ENCODE results near the gene PRKACG. TPM values are rescaled to one million over a fixed set of nuclear protein-coding genes. Genes with fewer than 3 reads are reported as not detected.

Gene PRKACG
- total and polyA plus RNA-seq, 2 of the 8 experiments (the other 6 are each of a cell fraction or from before 2014, with no cell fraction given): not detected

DNA sequence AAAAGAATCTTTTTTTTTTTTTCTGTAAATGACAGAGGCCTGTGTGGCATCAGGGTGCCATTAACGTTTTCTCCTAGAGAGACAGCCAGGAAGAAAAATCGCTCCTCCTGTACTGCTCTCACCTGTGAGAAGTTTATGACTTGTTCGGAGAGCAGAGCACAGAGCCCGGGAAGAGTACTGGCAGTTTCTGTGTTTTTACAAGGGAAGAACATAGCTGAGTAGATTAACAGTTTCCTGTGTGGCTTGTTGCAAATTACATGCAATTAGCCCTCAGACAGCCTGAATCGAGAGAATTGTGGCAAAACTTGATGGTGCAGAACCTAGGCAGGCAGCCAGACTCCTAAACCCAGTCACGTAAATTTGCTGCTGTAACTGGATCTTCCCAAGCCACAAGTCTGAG lies 32.1 kb downstream of the PRKACG start:
- no peaks in the 10 kb centered on the region for H3K27me3 ChIP-seq (replicated peaks in 1 of 4; ENCODE audit: control insufficient read depth in 3 of 4, extremely low read depth in 1 of 4, insufficient read depth in 3 of 4, low read length in 3 of 4)
- no peak overlapping the region for H4K91ac ChIP-seq (replicated peaks; ENCODE audit: insufficient read length, low read length)
- H2AK5ac ChIP-seq (ENCODE audit: low read depth, low read length): no peak overlapping the region
- FAIRE-seq (peak; percentile 24), DNase-seq (ENCODE audit: low read depth in 1 of 2, low spot score in 2 of 2) (no peak)
- no peak overlapping the region; the same call in 1 of the 2 replicates for H2BK5ac ChIP-seq (ENCODE audit: low read depth, low read length)
- no peaks in the 10 kb centered on the region for H4K20me1 ChIP-seq (replicated peaks in 1 of 2; ENCODE audit: control insufficient read depth in 1 of 2, insufficient read depth in 2 of 2, low read length in 2 of 2)
- TF ChIP-seq, protein P1, sequence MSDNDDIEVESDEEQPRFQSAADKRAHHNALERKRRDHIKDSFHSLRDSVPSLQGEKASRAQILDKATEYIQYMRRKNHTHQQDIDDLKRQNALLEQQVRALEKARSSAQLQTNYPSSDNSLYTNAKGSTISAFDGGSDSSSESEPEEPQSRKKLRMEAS (IDR thresholded peaks at IDR 0.05): no peak
- no peak for TF ChIP-seq TAF7 (optimal IDR thresholded peaks at IDR 0.05; ENCODE audit: borderline replicate concordance, low read depth, low read length)
- no peak for TF ChIP-seq TAF1 (IDR thresholded peaks at IDR 0.05; ENCODE audit: low read depth, low read length)
- no peak for TF ChIP-seq BCL11A (IDR thresholded peaks at IDR 0.05; ENCODE audit: low read depth in 2 of 2, low read length in 2 of 2)
- TF ChIP-seq, protein P2, sequence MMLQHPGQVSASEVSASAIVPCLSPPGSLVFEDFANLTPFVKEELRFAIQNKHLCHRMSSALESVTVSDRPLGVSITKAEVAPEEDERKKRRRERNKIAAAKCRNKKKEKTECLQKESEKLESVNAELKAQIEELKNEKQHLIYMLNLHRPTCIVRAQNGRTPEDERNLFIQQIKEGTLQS (IDR thresholded peaks at IDR 0.05; ENCODE audit: insufficient read depth, low read depth, low read length): no peak
- no peak for TF ChIP-seq JUND (IDR thresholded peaks at IDR 0.05; ENCODE audit: low read length)
- ChIA-PET CTCF (ENCODE audit: partially characterized antibody) (interaction anchor here (0.6 to 0.8 kb wide), 2 partner anchors 41 to 422 kb away, joined by 3 read pairs; no protein-coding TSS in a partner anchor), POLR2A (ENCODE audit: partially characterized antibody) (interaction anchor here (0.6 kb wide), 1 partner anchor 147 kb away, joined by 6 read pairs; no protein-coding TSS in a partner anchor)
- H3K56ac ChIP-seq (replicated peaks; ENCODE audit: insufficient read length, low read depth, low read length): no peak overlapping the region
- H2BK15ac ChIP-seq (ENCODE audit: low read length): no peak overlapping the region
- H3K9me3 ChIP-seq (ENCODE audit: insufficient read depth in 2 of 2, low read depth in 1 of 2, low read length in 1 of 2): peaks cover under 1 to 3% of the 10 kb centered on the region in 2 experiments; a peak in 3 of 4 replicates
- H3K27ac ChIP-seq (ENCODE audit: low read depth, low read length): no peak overlapping the region
- peak overlapping the region; percentile 13 for H2BK120ac ChIP-seq (replicated peaks; ENCODE audit: low read depth, low read length)
- no peaks in the 10 kb centered on the region for H3K36me3 ChIP-seq (ENCODE audit: control insufficient read depth in 2 of 4, insufficient read depth in 4 of 4, low read length in 3 of 4)
- H2BK12ac ChIP-seq (ENCODE audit: low read depth, low read length): 0 out of 2 replicates have a peak overlapping the region, but pooled peaks have one; percentile 4
- H3K79me1 ChIP-seq (ENCODE audit: low read depth, low read length): no peaks in the 10 kb centered on the region
- H2BK20ac ChIP-seq (ENCODE audit: low read length): no peak overlapping the region
- peaks cover 3 to 12% (median 4%) of the 10 kb centered on the region in 4 experiments; a peak in 6 of 7 replicates for H3K4me1 ChIP-seq (replicated peaks in 1 of 4; ENCODE audit: control insufficient read depth in 3 of 4, insufficient read depth in 4 of 4, low read length in 3 of 4)
- H3K4me3 ChIP-seq (ENCODE audit: extremely low read depth in 1 of 4, insufficient read depth in 2 of 4, low read depth in 3 of 4, low read length in 4 of 4): no peak overlapping the region
- H3K23me2 ChIP-seq (ENCODE audit: low read depth, low read length): no peaks in the 10 kb centered on the region
- H3K4me2 ChIP-seq (ENCODE audit: insufficient read depth in 1 of 2, low read depth in 2 of 2, low read length in 2 of 2): no peak overlapping the region
- H3K9ac ChIP-seq (replicated peaks in 1 of 4; ENCODE audit: extremely low read depth in 1 of 4, low read depth in 3 of 4, low read length in 3 of 4): no peak overlapping the region
- H4K8ac ChIP-seq (ENCODE audit: extremely low read depth, insufficient read depth, low read length): no peak overlapping the region
- no peaks in the 10 kb centered on the region for H3K79me2 ChIP-seq (ENCODE audit: control insufficient read depth in 1 of 2, insufficient read depth in 2 of 2, low read length in 2 of 2)
- peak overlapping the region; percentile 77; the same call in 1 of the 2 replicates for H2AFZ ChIP-seq (ENCODE audit: low read length)
- H3K23ac ChIP-seq (ENCODE audit: insufficient read length): no peak overlapping the region
- H3K14ac ChIP-seq (ENCODE audit: insufficient read length): no peak overlapping the region
- no peak overlapping the region for H3K4ac ChIP-seq (replicated peaks; ENCODE audit: insufficient read length, low read depth, low read length)
- WGBS, 2 experiments (ENCODE audit: extremely low coverage in 1 of 2, insufficient coverage in 1 of 2, insufficient read length in 1 of 2, insufficient replicate concordance in 2 of 2, low coverage in 1 of 2, low lambda C conversion rate in 2 of 2, missing lambda C conversion rate in 1 of 2): 69% methylated on average over 6 of the region's 6 CpGs; no CpG with 5 or more reads in 1 of the 2 experiments
- H4K5ac ChIP-seq (ENCODE audit: insufficient read length, low read depth, low read length): no peak overlapping the region
- H3K18ac ChIP-seq (ENCODE audit: extremely low read depth, low read length): 0 out of 2 replicates have a peak overlapping the region, but pooled peaks have one; percentile 9

Measured in H1 (cell line).